Liver (tissue), 9 donors: Measurements from ENCODE around the gene ZNF844. TPM values are rescaled to one million over a fixed set of nuclear protein-coding genes. Genes with fewer than 3 reads are reported as not detected.

Experiments
- DNase-seq: peaks from one replicate; pipeline ENCODE4 v3.0.0-alpha.2; 2017; ENCODE audit warnings: low spot score
- H3K27ac ChIP-seq, 2 donors: one replicate each; pipeline ENCODE4 v1.7.0; 2013; ENCODE audit warnings: inconsistent platforms in 2 of 2, low read length in 2 of 2, control low read depth in 1 of 2, low read depth in 1 of 2, mild to moderate bottlenecking in 1 of 2
- H3K27me3 ChIP-seq, 4 donors: one replicate each; pipeline versions ENCODE4 v1.6.1 to v1.7.0; 2013; ENCODE audit warnings: low read length in 3 of 4, inconsistent platforms in 1 of 4, mild to moderate bottlenecking in 1 of 4, moderate library complexity in 1 of 4; ENCODE audit not compliant: control insufficient read depth in 4 of 4, insufficient read depth in 4 of 4
- H3K36me3 ChIP-seq, 4 donors: one replicate each; pipeline versions ENCODE4 v1.6.1 to v1.7.0; 2013; ENCODE audit warnings: low read length in 3 of 4, mild to moderate bottlenecking in 3 of 4, low read depth in 1 of 4, moderate library complexity in 1 of 4; ENCODE audit not compliant: control insufficient read depth in 4 of 4, insufficient read depth in 3 of 4
- H3K4me1 ChIP-seq, 4 donors: one replicate each; pipeline versions ENCODE4 v1.6.1 to v1.7.0; 2013; ENCODE audit warnings: low read length in 3 of 4, mild to moderate bottlenecking in 3 of 4, moderate library complexity in 1 of 4; ENCODE audit not compliant: control insufficient read depth in 4 of 4, insufficient read depth in 4 of 4
- H3K4me3 ChIP-seq, 3 donors: one replicate each; pipeline versions ENCODE4 v1.6.1 to v1.7.0; 2013; ENCODE audit warnings: low read length in 3 of 3, control low read depth in 1 of 3, low read depth in 1 of 3, mild to moderate bottlenecking in 1 of 3
- H3K9ac ChIP-seq, 2 donors: one replicate each; pipeline ENCODE4 v1.7.0; 2013; ENCODE audit warnings: low read length in 2 of 2, mild to moderate bottlenecking in 2 of 2, moderate library complexity in 2 of 2, control low read depth in 1 of 2, low read depth in 1 of 2
- H3K9me3 ChIP-seq, 4 donors: one replicate each; pipeline versions ENCODE4 v1.6.1 to v1.7.0; 2013; ENCODE audit warnings: low read length in 3 of 4; ENCODE audit not compliant: control insufficient read depth in 4 of 4
- ATF3 ChIP-seq: IDR thresholded peaks from 2 replicates; pipeline ENCODE4 v1.6.1; 2016; ENCODE audit warnings: antibody characterized with exemption
- CTCF ChIP-seq: fragments of 150-350 bp; IDR thresholded peaks from 2 replicates; pipeline ENCODE4 v1.5.1; 2017; ENCODE audit warnings: improper control_type of control experiment, low read depth, low read length; ENCODE audit not compliant: missing input control
- EGR1 ChIP-seq, 2 donors: IDR thresholded peaks; 2 replicates each; pipeline ENCODE4 v1.6.1; 2016 to 2018; ENCODE audit warnings: antibody characterized with exemption in 2 of 2, low read depth in 2 of 2
- FOXA1 ChIP-seq: IDR thresholded peaks from 2 replicates; pipeline ENCODE4 v1.6.1; 2016; ENCODE audit warnings: antibody characterized with exemption
- FOXA2 ChIP-seq: IDR thresholded peaks from 2 replicates; pipeline ENCODE4 v1.6.1; 2016; ENCODE audit warnings: antibody characterized with exemption
- GABPA ChIP-seq, 2 donors: IDR thresholded peaks in 1 of 2; conservative IDR thresholded peaks in 1 of 2; 2 replicates each; pipeline ENCODE4 v1.6.1; 2016; ENCODE audit warnings: antibody characterized with exemption in 2 of 2, mild to moderate bottlenecking in 1 of 2, moderate library complexity in 1 of 2
- HNF4G ChIP-seq: IDR thresholded peaks from 2 replicates; pipeline ENCODE4 v1.6.1; 2016; ENCODE audit warnings: antibody characterized with exemption
- JUND ChIP-seq, 2 donors: IDR thresholded peaks; 2 replicates each; pipeline ENCODE4 v1.6.1; 2016; ENCODE audit warnings: antibody characterized with exemption in 2 of 2
- MAX ChIP-seq: IDR thresholded peaks from 2 replicates; pipeline ENCODE4 v1.6.1; 2016; ENCODE audit warnings: antibody characterized with exemption
- NR2F2 ChIP-seq: IDR thresholded peaks from 2 replicates; pipeline ENCODE4 v1.6.1; 2016; ENCODE audit warnings: antibody characterized with exemption
- RAD21 ChIP-seq, 2 donors: IDR thresholded peaks; 2 replicates each; pipeline ENCODE4 v1.6.1; 2016; ENCODE audit warnings: antibody characterized with exemption in 2 of 2, mild to moderate bottlenecking in 2 of 2
- REST ChIP-seq: IDR thresholded peaks from 2 replicates; pipeline ENCODE4 v1.6.1; 2016; ENCODE audit warnings: antibody characterized with exemption, mild to moderate bottlenecking
- RXRA ChIP-seq, 2 donors: IDR thresholded peaks; 2 replicates each; pipeline ENCODE4 v1.6.1; 2017 to 2018; ENCODE audit warnings: antibody characterized with exemption in 2 of 2, mild to moderate bottlenecking in 1 of 2
- SP1 ChIP-seq: IDR thresholded peaks from 2 replicates; pipeline ENCODE4 v1.6.1; 2018; ENCODE audit warnings: antibody characterized with exemption, mild to moderate bottlenecking
- TAF1 ChIP-seq: conservative IDR thresholded peaks from 2 replicates; pipeline ENCODE4 v1.6.1; 2016; ENCODE audit warnings: antibody characterized with exemption, mild to moderate bottlenecking
- YY1 ChIP-seq: IDR thresholded peaks from 2 replicates; pipeline ENCODE4 v1.6.1; 2016; ENCODE audit warnings: antibody characterized with exemption, mild to moderate bottlenecking
- ZBTB33 ChIP-seq: IDR thresholded peaks from 2 replicates; pipeline ENCODE4 v1.6.1; 2016; ENCODE audit warnings: antibody characterized with exemption
- WGBS: extraction: QIAGEN DNeasy Blood & Tissue Kit; methylation state at CpG from one replicate; pipeline ENCODE4 v1.1.7; 2013; 5-methylcytosine and 5-hydroxymethylcytosine counted together
- polyA plus RNA-seq, 2 donors: library from polyadenylated mRNA; stranded (reverse) in 1 of 2; unstranded in 1 of 2; fragments of 200-250 nt in 1 of 2; fragments of >200 nt in 1 of 2; fragmentation: Nextera tagmentation in 1 of 2; extraction: Ambion mirVana in 1 of 2; gene quantifications; one replicate each; pipeline versions ENCODE4 v1.2.1 to v1.2.3, GENCODE V29; 2013 to 2015
- total RNA-seq, 2 donors: library from RNA; depleted of rRNA; stranded (reverse); fragments of >200 nt; gene quantifications; one replicate each; pipeline ENCODE4 v1.2.3, GENCODE V29; 2014
- donor health status: healthy.
- donor health status: healthy.
- donor health status: healthy.
- donor health status: healthy.
- donor health status: healthy.

Gene ZNF844
- total and polyA plus RNA-seq, 4 donors, result 0.72 to 5.6 (median 2.9) TPM

GRCh38 chr19:12035220-12036172, 29.0 kb upstream of the ZNF844 start, which contains the start of gene ZNF433:
ZNF433 (minus strand) TSS chr19:12035679; CDS start chr19:12035539, 140 bp downstream.
- Histone ChIP-seq H3K4me3 (peak within 1 kb of the TSS; percentile 74 to 87 (median 83)), H3K27ac (peak within 1 kb of the TSS; percentile 67 to 87), H3K4me1 (peaks cover 2 to 6% (median 5%) of the 10 kb centered on the region in 4 donors), H3K9me3 (no peaks in the 10 kb centered on the region), H3K27me3 (no peaks in the 10 kb centered on the region), H3K9ac (peak within 1 kb of the TSS; percentile 4 to 75), H3K36me3 (no peaks in the 10 kb centered on the region)
- no peak for TF ChIP-seq HNF4G
- TF ChIP-seq RXRA (IDR thresholded peaks at IDR 0.05), result peak; percentile 11 to 34
- TF ChIP-seq GABPA (IDR thresholded peaks at IDR 0.05 in 1 of 2, conservative IDR thresholded peaks at IDR 0.05 in 1 of 2), result peak in 1 of 2 donors; percentile 48
- TF ChIP-seq SP1, result peak; percentile 84
- TF ChIP-seq TAF1, result peak; percentile 52
- TF ChIP-seq YY1, result peak; percentile 56
- TF ChIP-seq EGR1 (IDR thresholded peaks at IDR 0.05; ENCODE audit: low read depth in 2 of 2), result peak in 1 of 2 donors; percentile 19
- TF ChIP-seq REST, result peak; percentile 75
- no peak for TF ChIP-seq FOXA2
- TF ChIP-seq FOXA1, result no peak
- TF ChIP-seq NR2F2, result peak; percentile 40
- peak; percentile 96 for DNase-seq
- 1% methylated on average over 68 of the region's 68 CpGs for WGBS

- TF ChIP-seq ZBTB33, result no peak
- TF ChIP-seq JUND (IDR thresholded peaks at IDR 0.05), result no peak
- no peak for TF ChIP-seq TAF1
- no peak for TF ChIP-seq REST
- no peak for TF ChIP-seq SP1
- no peak for TF ChIP-seq MAX
- no peak for TF ChIP-seq GABPA (IDR thresholded peaks at IDR 0.05 in 1 of 2, conservative IDR thresholded peaks at IDR 0.05 in 1 of 2)
- TF ChIP-seq ATF3, result no peak
- no peak for TF ChIP-seq RAD21 (IDR thresholded peaks at IDR 0.05)
- no peak for TF ChIP-seq FOXA2
- TF ChIP-seq HNF4G, result no peak
- no peak for TF ChIP-seq FOXA1
- no peak for TF ChIP-seq CTCF
- no peak for TF ChIP-seq RXRA (IDR thresholded peaks at IDR 0.05)
- H3K36me3 ChIP-seq, result peaks cover 0 to 6% (median 2%) of the 10 kb centered on the region in 4 donors
- H3K4me3 ChIP-seq, result peak overlapping the region in 2 of 3 donors; percentile 1 to 5
- H3K27ac ChIP-seq, result no peak overlapping the region
- H3K9ac ChIP-seq, result no peak overlapping the region
- DNase-seq, result no peak
- H3K4me1 ChIP-seq, result no peaks in the 10 kb centered on the region
- peaks cover 19 to 42% (median 23%) of the 10 kb centered on the region in 4 donors for H3K9me3 ChIP-seq
- H3K27me3 ChIP-seq, result no peaks in the 10 kb centered on the region
These were observed 21.6 kb upstream of the ZNF844 start for GRCh38 chr19:12042893-12043292.
